HCT116 (cell line): ENCODE measurements around the gene C6orf62. TPM values are rescaled to one million over a fixed set of nuclear protein-coding genes. Genes with fewer than 3 reads are reported as not detected.

Source experiments
- ATAC-seq: fragments of 200-7000 bp; cut with Tn5 transposase; 2 replicates; pipeline ENCODE4 v1.9.1; 2020; ENCODE audit warnings: mild to moderate bottlenecking, moderate library complexity
- BruUV-seq: library from RNA; stranded (reverse); fragments of 400-500 nt; replicated peaks from 2 replicates; lab custom pipeline; 2021; lab: Mats Ljungman, UMichigan
- CTCF ChIA-PET: fragments of 300-600 bp; sonication (Branson Sonifier 250); formaldehyde crosslinking; loops from one replicate; lab custom pipeline; 2021; ENCODE audit warnings: antibody characterized with exemption; lab: Charles Lee
- POLR2A ChIA-PET: fragments of 300-600, 350-600 bp; sonication (Branson Sonifier 250); formaldehyde crosslinking; loops from one replicate; lab custom pipeline; 2021; ENCODE audit warnings: antibody characterized with exemption; lab: Charles Lee
- RAD21 ChIA-PET, 2 experiments: fragments of 300-600 bp; sonication (Branson Sonifier 250); formaldehyde crosslinking; loops; one replicate each; lab custom pipeline; 2023; ENCODE audit warnings: low total read pairs in 2 of 2; ENCODE audit not compliant: uncharacterized antibody in 2 of 2, unreplicated experiment in 2 of 2, low non-redundant PET in 1 of 2; lab: Charles Lee
- DNase-seq: peaks from one replicate; pipeline ENCODE4 v3.0.0-alpha.2; 2010; ENCODE audit warnings: low read depth, low spot score
- H2AFZ ChIP-seq: fragments of 200-600 bp; shearing (Covaris generic), sonication (generic); 2 replicates; pipeline ENCODE4 v1.6.1; 2017; ENCODE audit warnings: low read depth, mixed run types, mixed read lengths, antibody characterized with exemption, low read length; ENCODE audit not compliant: poor library complexity, severe bottlenecking
- H3K27ac ChIP-seq: 2 replicates; pipeline ENCODE4 v1.5.1; 2012; ENCODE audit warnings: low read depth, low read length
- H3K27me3 ChIP-seq: fragments of 200-600 bp; sonication (generic); 2 replicates; pipeline ENCODE4 v1.6.1; 2016; ENCODE audit warnings: mixed run types, low read length, mixed read lengths; ENCODE audit not compliant: insufficient read depth
- H3K36me3 ChIP-seq, 2 experiments: fragments of 200-500 bp in 1 of 2; fragments of 200-600 bp in 1 of 2; sonication (Bioruptor generic) in 1 of 2; sonication (generic) in 1 of 2; 2 replicates each; pipeline versions ENCODE4 v1.5.1 to v1.6.1; 2014 to 2016; ENCODE audit warnings: low read length in 2 of 2, inconsistent platforms in 1 of 2, mixed read lengths in 1 of 2, mixed run types in 1 of 2; ENCODE audit not compliant: insufficient read depth in 2 of 2, control insufficient read depth in 1 of 2
- H3K4me1 ChIP-seq, 2 experiments: fragments of 200-600 bp in 1 of 2; sonication (generic) in 1 of 2; 2 replicates each; pipeline versions ENCODE4 v1.5.1 to v1.6.1; 2012 to 2017; ENCODE audit warnings: low read length in 2 of 2, inconsistent platforms in 1 of 2, mild to moderate bottlenecking in 1 of 2, mixed read lengths in 1 of 2, mixed run types in 1 of 2, moderate library complexity in 1 of 2; ENCODE audit not compliant: insufficient read depth in 2 of 2, control insufficient read depth in 1 of 2
- H3K4me2 ChIP-seq: fragments of 200-600 bp; sonication (generic); 2 replicates; pipeline ENCODE4 v1.6.1; 2017; ENCODE audit warnings: mixed run types, low read length, mixed read lengths
- H3K4me3 ChIP-seq, 2 experiments: fragments of 200-600 bp in 1 of 2; sonication (generic) in 1 of 2; replicated peaks in 1 of 2; 2 replicates each; pipeline ENCODE4 v1.5.1; 2011 to 2016; ENCODE audit warnings: low read length in 2 of 2, control low read depth in 1 of 2, low read depth in 1 of 2, mild to moderate bottlenecking in 1 of 2, mixed read lengths in 1 of 2, mixed run types in 1 of 2
- H3K79me2 ChIP-seq: fragments of 200-600 bp; sonication (generic); 2 replicates; pipeline ENCODE4 v1.6.1; 2017; ENCODE audit warnings: mild to moderate bottlenecking, mixed run types, low read length, moderate library complexity, mixed read lengths; ENCODE audit not compliant: insufficient read depth
- H3K9ac ChIP-seq: fragments of 200-600 bp; sonication (generic); 2 replicates; pipeline ENCODE4 v1.6.1; 2016; ENCODE audit warnings: low read length, mixed read lengths
- H3K9me2 ChIP-seq: fragments of 200-600 bp; sonication (generic), shearing (Covaris generic); 2 replicates; pipeline ENCODE4 v1.6.1; 2017; ENCODE audit warnings: mixed run types, mild to moderate bottlenecking, moderate library complexity; ENCODE audit not compliant: insufficient read depth
- H3K9me3 ChIP-seq, 2 experiments: fragments of 200-500 bp in 1 of 2; fragments of 200-600 bp in 1 of 2; sonication (Bioruptor generic) in 1 of 2; sonication (generic) in 1 of 2; 2 replicates each; pipeline ENCODE4 v1.6.1; 2014 to 2017; ENCODE audit warnings: low read length in 2 of 2, mixed read lengths in 2 of 2, inconsistent platforms in 1 of 2, low read depth in 1 of 2, mild to moderate bottlenecking in 1 of 2, mixed run types in 1 of 2, moderate library complexity in 1 of 2; ENCODE audit not compliant: control insufficient read depth in 1 of 2, insufficient read depth in 1 of 2
- H4K20me1 ChIP-seq: fragments of 200-600 bp; sonication (generic), shearing (Covaris generic); 2 replicates; pipeline ENCODE4 v1.6.1; 2017; ENCODE audit warnings: mixed run types, mild to moderate bottlenecking, moderate library complexity; ENCODE audit not compliant: insufficient read depth
- ATF3 ChIP-seq: IDR thresholded peaks from 2 replicates; pipeline ENCODE4 v1.6.1; 2012
- CBX3 ChIP-seq: IDR thresholded peaks from 2 replicates; pipeline ENCODE4 v1.6.1; 2012; ENCODE audit warnings: low read depth
- CEBPB ChIP-seq: IDR thresholded peaks from 2 replicates; pipeline ENCODE4 v1.6.1; 2012; ENCODE audit warnings: low read depth
- CTCF ChIP-seq, 3 experiments: fragments of 200-600 bp in 1 of 3; sonication (generic) in 1 of 3; IDR thresholded peaks in 2 of 3; conservative IDR thresholded peaks in 1 of 3; 2 replicates each; pipeline ENCODE4 v1.5.1; 2012 to 2017; ENCODE audit warnings: low read depth in 2 of 3, low read length in 2 of 3, antibody characterized with exemption in 1 of 3, borderline replicate concordance in 1 of 3, control low read depth in 1 of 3, mild to moderate bottlenecking in 1 of 3, mixed read lengths in 1 of 3, mixed run types in 1 of 3, moderate library complexity in 1 of 3; ENCODE audit not compliant: insufficient read depth in 1 of 3
- ELF1 ChIP-seq: IDR thresholded peaks from 2 replicates; pipeline ENCODE4 v1.6.1; 2012; ENCODE audit warnings: low read depth, borderline replicate concordance
- EZH2phosphoT487 ChIP-seq: fragments of 200-600 bp; IDR thresholded peaks from 2 replicates; pipeline ENCODE4 v1.6.1; 2018; ENCODE audit warnings: antibody characterized with exemption, borderline replicate concordance
- FOSL1 ChIP-seq: IDR thresholded peaks from 2 replicates; pipeline ENCODE4 v1.6.1; 2012; ENCODE audit warnings: low read depth
- JUND ChIP-seq: IDR thresholded peaks from 2 replicates; pipeline ENCODE4 v1.6.1; 2012
- MAX ChIP-seq: IDR thresholded peaks from 2 replicates; pipeline ENCODE4 v1.6.1; 2012
- POLR2A ChIP-seq: IDR thresholded peaks from 2 replicates; pipeline ENCODE4 v1.7.0; 2011; ENCODE audit warnings: borderline replicate concordance; ENCODE audit not compliant: insufficient read depth, insufficient read length; ENCODE audit errors: extremely low read depth
- RAD21 ChIP-seq: IDR thresholded peaks from 2 replicates; pipeline ENCODE4 v1.6.1; 2012; ENCODE audit warnings: low read depth, mild to moderate bottlenecking
- SIN3A ChIP-seq: IDR thresholded peaks from 2 replicates; pipeline ENCODE4 v1.6.1; 2012; ENCODE audit warnings: low read depth
- SRF ChIP-seq: IDR thresholded peaks from 2 replicates; pipeline ENCODE4 v1.6.1; 2012; ENCODE audit warnings: low read depth
- YY1 ChIP-seq: IDR thresholded peaks from 2 replicates; pipeline ENCODE4 v1.6.1; 2011; ENCODE audit warnings: low read length, low read depth, moderate library complexity, mild to moderate bottlenecking; ENCODE audit not compliant: insufficient replicate concordance; ENCODE audit errors: extremely low read depth
- ZFX ChIP-seq: fragments of 450-650 bp; IDR thresholded peaks from 2 replicates; pipeline ENCODE4 v1.6.1; 2017
- ZNF274 ChIP-seq: fragments of 200-500 bp; sonication (Bioruptor generic); IDR thresholded peaks from 2 replicates; pipeline ENCODE4 v1.6.1; 2014; ENCODE audit warnings: mild to moderate bottlenecking, low read depth, low read length, inconsistent platforms
- intact Hi-C: fragments of 100-400 bp; cut with micrococcal nuclease; formaldehyde crosslinking; loops from 2 replicates; pipeline ENCODE4 v1.10.0; 2022
- total RNA-seq: library from RNA; stranded (reverse); gene quantifications from one replicate; pipeline ENCODE4 v1.2.1, GENCODE V29; 2021; ENCODE audit not compliant: unreplicated experiment

C6orf62 gene
- total RNA-seq, 1 experiment from 2014 or later, result 103 TPM

DNA sequence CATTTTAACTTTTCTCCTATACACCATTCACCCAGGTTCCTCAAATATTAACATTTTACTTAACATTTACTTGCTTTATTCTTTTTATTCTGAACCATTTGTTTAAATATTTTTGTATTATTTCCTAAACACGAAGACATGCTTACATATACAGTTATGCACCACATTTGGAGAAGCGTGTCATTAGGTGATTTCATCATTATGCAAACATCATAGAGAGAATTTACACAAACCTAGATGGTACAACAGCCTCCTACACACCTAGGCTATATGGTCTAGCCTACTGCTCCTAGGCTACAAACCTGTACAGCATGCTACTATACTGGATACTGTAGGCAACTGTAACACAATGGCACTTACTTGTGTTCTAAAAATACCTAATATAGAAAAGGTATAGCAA is 58.8 kb downstream of the C6orf62 start:
- H3K27ac ChIP-seq, result no peak overlapping the region
- peaks cover 11 to 12% of the 10 kb centered on the region in 2 experiments; a peak in 2 of 4 replicates for H3K36me3 ChIP-seq
- CTCF ChIA-PET, result no interaction called here
- POLR2A ChIA-PET, result no interaction called here
- H3K4me1 ChIP-seq, result peaks cover under 1 to 2% of the 10 kb centered on the region in 2 experiments; a peak in 2 of 4 replicates
- no TSS peak for BruUV-seq
- no peak overlapping the region for H3K4me3 ChIP-seq
- DNase-seq (no peak), ATAC-seq (no peak)
- no peaks in the 10 kb centered on the region for H3K9me3 ChIP-seq
- intact Hi-C loops, result no loop called here
- RAD21 ChIA-PET, result no interaction called here
- no peak overlapping the region for H2AFZ ChIP-seq
- no peaks in the 10 kb centered on the region for H4K20me1 ChIP-seq
- H3K9me2 ChIP-seq, result no peaks in the 10 kb centered on the region
- H3K79me2 ChIP-seq, result peaks cover 25% of the 10 kb centered on the region
- no peak overlapping the region for H3K4me2 ChIP-seq
- TF ChIP-seq ELF1 (no peak), ZFX (no peak), CTCF (IDR thresholded peaks at IDR 0.05 in 2 of 3, conservative IDR thresholded peaks at IDR 0.05 in 1 of 3; ENCODE audit: borderline replicate concordance in 1 of 3, insufficient read depth in 1 of 3, low read depth in 2 of 3, low read length in 2 of 3) (no peak), JUND (no peak), ZNF274 (no peak), YY1 (no peak), FOSL1 (no peak)
- no peak overlapping the region for H3K9ac ChIP-seq
- no peaks in the 10 kb centered on the region for H3K27me3 ChIP-seq

GRCh38 chr6:24659561-24659960 is 59.4 kb downstream of the C6orf62 start:
- ChIA-PET RAD21 (no interaction called here), CTCF (no interaction called here), POLR2A (no interaction called here)
- Histone ChIP-seq H3K36me3 (peaks cover 11 to 12% of the 10 kb centered on the region in 2 experiments; a peak in 2 of 4 replicates), H3K4me2 (no peak overlapping the region), H3K4me1 (no peaks in the 10 kb centered on the region), H2AFZ (no peak overlapping the region), H3K79me2 (peaks cover 20% of the 10 kb centered on the region), H3K9ac (no peak overlapping the region), H3K4me3 (no peak overlapping the region), H3K9me2 (no peaks in the 10 kb centered on the region), H4K20me1 (no peaks in the 10 kb centered on the region), H3K27me3 (no peaks in the 10 kb centered on the region), H3K27ac (no peak overlapping the region), H3K9me3 (no peaks in the 10 kb centered on the region)
- intact Hi-C loops, result no loop called here
- no peak for DNase-seq
- no peak for ATAC-seq
- BruUV-seq, result no TSS peak
- TF ChIP-seq JUND, result no peak
- TF ChIP-seq SIN3A, result no peak
- no peak for TF ChIP-seq EZH2phosphoT487
- TF ChIP-seq ATF3, result no peak
- TF ChIP-seq RAD21, result no peak
- TF ChIP-seq POLR2A, result no peak
- no peak for TF ChIP-seq CBX3
- no peak for TF ChIP-seq CEBPB
- TF ChIP-seq SRF, result no peak
- TF ChIP-seq FOSL1, result no peak
- no peak for TF ChIP-seq ZFX
- no peak for TF ChIP-seq MAX
